ENCODE data around the gene MAD1L1.

DNA sequence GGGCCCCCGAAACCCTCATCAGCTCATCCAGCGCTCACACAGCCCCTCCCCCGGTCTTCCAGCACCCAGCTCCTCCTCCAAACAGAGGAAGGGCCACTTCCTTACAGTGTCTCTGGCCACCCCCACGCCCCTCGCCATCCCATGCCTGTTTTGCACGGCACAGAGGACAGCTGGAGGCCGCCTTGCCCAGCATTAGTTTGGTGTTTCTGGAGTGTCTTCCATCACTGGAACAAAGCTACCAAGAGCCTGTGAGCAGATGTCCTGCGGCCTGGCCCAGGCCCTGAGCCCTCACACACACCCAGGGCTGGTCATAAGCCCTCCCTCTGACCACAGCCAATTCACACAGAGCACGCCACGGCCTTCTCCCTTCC is 82.3 kb downstream of the MAD1L1 start:
- TF ChIP-seq CTCF (conservative IDR thresholded peaks at IDR 0.05) (no peak), ZFX (IDR thresholded peaks at IDR 0.05) (no peak)

Measured in C4-2B (cell line).